Type B pancreatic cell (in vitro differentiated cells): ENCODE measurements around the gene WNT9B. TPM values are rescaled to one million over a fixed set of nuclear protein-coding genes. Genes with fewer than 3 reads are reported as not detected.

ENCODE experiments used
- DNase-seq: peaks from one replicate; pipeline ENCODE4 v3.0.0; 2021; ENCODE audit warnings: mixed read lengths; ENCODE audit not compliant: unreplicated experiment; ENCODE audit errors: extremely low spot score
- H3K27ac Mint-ChIP-seq: 2 replicates; pipeline ENCODE4 v1.8.0; 2021; ENCODE audit warnings: mild to moderate bottlenecking, mixed read lengths
- H3K27me3 Mint-ChIP-seq: 2 replicates; pipeline ENCODE4 v1.8.0; 2021; ENCODE audit warnings: mixed read lengths
- H3K36me3 Mint-ChIP-seq: 2 replicates; pipeline ENCODE4 v1.8.0; 2021; ENCODE audit warnings: mixed read lengths
- H3K4me1 Mint-ChIP-seq: one replicate; pipeline ENCODE4 v1.8.0; 2021; ENCODE audit warnings: mixed read lengths; ENCODE audit not compliant: unreplicated experiment
- H3K4me3 Mint-ChIP-seq: 2 replicates; pipeline ENCODE4 v1.8.0; 2021; ENCODE audit warnings: mild to moderate bottlenecking, mixed read lengths
- H3K9me3 Mint-ChIP-seq: 2 replicates; pipeline ENCODE4 v1.8.0; 2021; ENCODE audit warnings: mixed read lengths
- total RNA-seq: library from RNA; stranded (reverse); gene quantifications from 2 replicates; pipeline ENCODE4 v1.2.1, GENCODE V29; 2021; ENCODE audit warnings: low replicate concordance
- TF ChIP-seq, protein P1 (sequence below): fragments of 200-600 bp; sonication (generic); conservative IDR thresholded peaks from 2 replicates; pipeline ENCODE4 v1.5.0; 2021; ENCODE audit warnings: antibody characterized with exemption, mild to moderate bottlenecking

WNT9B gene
- total RNA-seq, 1 donor from 2014 or later = 0.89 TPM

GRCh38 chr17:46889992-46890564, 38.7 kb downstream of the WNT9B start:
- TF ChIP-seq, protein P1, sequence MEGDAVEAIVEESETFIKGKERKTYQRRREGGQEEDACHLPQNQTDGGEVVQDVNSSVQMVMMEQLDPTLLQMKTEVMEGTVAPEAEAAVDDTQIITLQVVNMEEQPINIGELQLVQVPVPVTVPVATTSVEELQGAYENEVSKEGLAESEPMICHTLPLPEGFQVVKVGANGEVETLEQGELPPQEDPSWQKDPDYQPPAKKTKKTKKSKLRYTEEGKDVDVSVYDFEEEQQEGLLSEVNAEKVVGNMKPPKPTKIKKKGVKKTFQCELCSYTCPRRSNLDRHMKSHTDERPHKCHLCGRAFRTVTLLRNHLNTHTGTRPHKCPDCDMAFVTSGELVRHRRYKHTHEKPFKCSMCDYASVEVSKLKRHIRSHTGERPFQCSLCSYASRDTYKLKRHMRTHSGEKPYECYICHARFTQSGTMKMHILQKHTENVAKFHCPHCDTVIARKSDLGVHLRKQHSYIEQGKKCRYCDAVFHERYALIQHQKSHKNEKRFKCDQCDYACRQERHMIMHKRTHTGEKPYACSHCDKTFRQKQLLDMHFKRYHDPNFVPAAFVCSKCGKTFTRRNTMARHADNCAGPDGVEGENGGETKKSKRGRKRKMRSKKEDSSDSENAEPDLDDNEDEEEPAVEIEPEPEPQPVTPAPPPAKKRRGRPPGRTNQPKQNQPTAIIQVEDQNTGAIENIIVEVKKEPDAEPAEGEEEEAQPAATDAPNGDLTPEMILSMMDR = no peak
- peaks cover 34% of the 10 kb centered on the region for H3K27me3 Mint-ChIP-seq
- no peaks in the 10 kb centered on the region for H3K9me3 Mint-ChIP-seq
- no peak overlapping the region for H3K4me3 Mint-ChIP-seq
- H3K4me1 Mint-ChIP-seq = peaks cover 8% of the 10 kb centered on the region
- no peak for DNase-seq
- no peaks in the 10 kb centered on the region for H3K36me3 Mint-ChIP-seq
- H3K27ac Mint-ChIP-seq = peak overlapping the region; percentile 38

DNA sequence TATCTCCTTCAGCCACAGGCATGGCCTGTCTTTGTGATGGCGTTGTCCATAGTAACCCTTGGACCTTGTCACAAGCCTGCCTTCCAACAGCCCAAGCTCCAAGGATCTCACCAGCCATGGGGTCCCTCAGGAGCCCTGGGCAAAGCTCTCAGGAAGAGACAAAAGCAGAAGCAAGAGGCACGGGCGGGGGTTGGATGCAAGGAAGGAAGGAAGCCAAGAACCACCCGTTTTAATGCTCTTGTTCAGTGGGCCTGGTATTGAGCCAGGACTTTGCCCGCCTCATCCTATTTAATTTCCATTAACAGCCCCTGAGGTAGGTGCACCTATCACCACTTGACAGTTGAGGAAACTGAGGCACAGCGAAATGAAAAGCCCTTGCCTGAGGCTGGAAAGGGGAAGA, 39.3 kb downstream of the WNT9B start:
- peaks cover 34% of the 10 kb centered on the region for H3K27me3 Mint-ChIP-seq

DNA sequence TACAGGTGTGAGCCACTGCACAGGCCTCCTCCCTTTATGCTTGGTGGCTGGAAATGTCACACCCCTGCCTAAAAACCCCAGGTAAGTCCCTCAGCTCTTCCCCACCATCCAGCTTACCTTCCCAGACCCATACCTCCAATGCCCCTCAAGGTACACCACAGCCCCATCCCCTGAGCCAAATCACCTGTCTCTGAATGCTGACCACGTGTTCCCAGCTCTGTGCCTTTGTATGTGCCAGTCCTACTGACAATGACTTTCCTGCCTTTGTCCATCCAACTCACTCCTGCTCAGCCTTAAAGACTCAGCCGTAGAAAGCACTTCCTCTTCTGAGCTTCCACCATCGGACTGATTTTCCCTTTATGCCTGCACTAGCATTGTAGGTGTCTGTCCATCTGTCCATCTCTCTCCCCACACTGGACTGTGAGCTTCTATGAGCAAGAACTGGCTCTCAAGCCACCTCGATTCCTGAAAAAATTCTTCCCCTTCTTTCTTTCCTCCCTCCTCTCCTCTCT, 40.9 kb downstream of the WNT9B start:
- peaks cover 29% of the 10 kb centered on the region for H3K27me3 Mint-ChIP-seq
- DNase-seq = no peak
- no peaks in the 10 kb centered on the region for H3K9me3 Mint-ChIP-seq
- peaks cover 8% of the 10 kb centered on the region for H3K4me1 Mint-ChIP-seq
- no peak overlapping the region for H3K4me3 Mint-ChIP-seq
- TF ChIP-seq, protein P1 = no peak
- H3K27ac Mint-ChIP-seq = no peak overlapping the region
- H3K36me3 Mint-ChIP-seq = no peaks in the 10 kb centered on the region

More for the DNA sequence above, 39.3 kb downstream of the WNT9B start:
- no peak overlapping the region for H3K27ac Mint-ChIP-seq
- H3K4me1 Mint-ChIP-seq = peaks cover 8% of the 10 kb centered on the region
- no peaks in the 10 kb centered on the region for H3K9me3 Mint-ChIP-seq
- no peak overlapping the region for H3K4me3 Mint-ChIP-seq
- DNase-seq = no peak
- H3K36me3 Mint-ChIP-seq = no peaks in the 10 kb centered on the region
- TF ChIP-seq, protein P1 = no peak

- Mint-ChIP-seq H3K27me3 (peaks cover 24% of the 10 kb centered on the region), H3K4me3 (no peak overlapping the region), H3K9me3 (peaks cover 6% of the 10 kb centered on the region), H3K36me3 (no peaks in the 10 kb centered on the region), H3K27ac (no peak overlapping the region), H3K4me1 (peaks cover 8% of the 10 kb centered on the region)
- no peak for DNase-seq
- TF ChIP-seq, protein P1 = no peak
Measured at GRCh38 chr17:46894024-46894423, 42.6 kb downstream of the WNT9B start.

GRCh38 chr17:46894476-46895151, 43.2 kb downstream of the WNT9B start:
- Mint-ChIP-seq H3K9me3 (peaks cover 6% of the 10 kb centered on the region), H3K36me3 (no peaks in the 10 kb centered on the region), H3K4me3 (no peak overlapping the region), H3K4me1 (peaks cover 7% of the 10 kb centered on the region), H3K27me3 (peaks cover 23% of the 10 kb centered on the region), H3K27ac (no peak overlapping the region)
- TF ChIP-seq, protein P1 = no peak
- no peak for DNase-seq
